Measurements from ENCODE around the gene FGFRL1.
A peak's percentile ranks its signal among the peaks of the same experiment; 100 is the strongest.

FGFRL1 gene

GRCh38 chr4:1036976-1037810 is 25.8 kb downstream of the FGFRL1 start:
- no peak overlapping the region for H3K27ac ChIP-seq
- TF ChIP-seq CTCF (IDR thresholded peaks at IDR 0.05) (no peak), ZFX (IDR thresholded peaks at IDR 0.05; ENCODE audit: borderline replicate concordance) (no peak)

GRCh38 chr4:1038948-1039492 is 27.6 kb downstream of the FGFRL1 start:
- H3K27ac ChIP-seq: peak overlapping the region; percentile 63; the same call in 1 of the 2 replicates
- TF ChIP-seq CTCF (IDR thresholded peaks at IDR 0.05) (no peak), ZFX (IDR thresholded peaks at IDR 0.05; ENCODE audit: borderline replicate concordance) (no peak)

GRCh38 chr4:1039493-1040343 is 28.3 kb downstream of the FGFRL1 start:
- TF ChIP-seq CTCF (IDR thresholded peaks at IDR 0.05) (no peak), ZFX (IDR thresholded peaks at IDR 0.05; ENCODE audit: borderline replicate concordance) (no peak)

GRCh38 chr4:1040344-1041146 is 29.1 kb downstream of the FGFRL1 start:
- peak overlapping the region; percentile 63 for H3K27ac ChIP-seq
- no peak for TF ChIP-seq CTCF (IDR thresholded peaks at IDR 0.05)
- TF ChIP-seq ZFX (IDR thresholded peaks at IDR 0.05; ENCODE audit: borderline replicate concordance): no peak

More at GRCh38 chr4:1039493-1040343, 28.3 kb downstream of the FGFRL1 start:
- peak overlapping the region; percentile 63 for H3K27ac ChIP-seq

GRCh38 chr4:1041147-1041935 is 29.9 kb downstream of the FGFRL1 start:
- H3K27ac ChIP-seq: peak overlapping the region; percentile 38; the same call in 1 of the 2 replicates
- TF ChIP-seq ZFX (IDR thresholded peaks at IDR 0.05; ENCODE audit: borderline replicate concordance) (no peak), CTCF (IDR thresholded peaks at IDR 0.05) (peak; percentile 10; the same call in 1 of the 2 replicates)

- H3K27ac ChIP-seq: peak overlapping the region; percentile 38; the same call in 1 of the 2 replicates
- TF ChIP-seq ZFX (IDR thresholded peaks at IDR 0.05; ENCODE audit: borderline replicate concordance) (no peak), CTCF (IDR thresholded peaks at IDR 0.05) (no peak)
Measured at GRCh38 chr4:1041936-1042330, 30.5 kb downstream of the FGFRL1 start.
